ENCODE measurements around the gene COMMD2.

Gene COMMD2

GRCh38 chr3:149701206-149701976, 50.9 kb downstream of the COMMD2 start:
- DNase-seq = no peak
